ENCODE data around the gene F10. TPM values are rescaled to one million over a fixed set of nuclear protein-coding genes. Genes with fewer than 3 reads are reported as not detected.

F10 gene
- total RNA-seq, 1 experiment from 2014 or later = not detected

- intact Hi-C loops (cut with micrococcal nuclease) = no loop called here
- ChIA-PET POLR2A (ENCODE audit: unreplicated experiment) (no interaction called here), CTCF (no interaction called here)
- ATAC-seq = no peak
- TF ChIP-seq, protein P1, sequence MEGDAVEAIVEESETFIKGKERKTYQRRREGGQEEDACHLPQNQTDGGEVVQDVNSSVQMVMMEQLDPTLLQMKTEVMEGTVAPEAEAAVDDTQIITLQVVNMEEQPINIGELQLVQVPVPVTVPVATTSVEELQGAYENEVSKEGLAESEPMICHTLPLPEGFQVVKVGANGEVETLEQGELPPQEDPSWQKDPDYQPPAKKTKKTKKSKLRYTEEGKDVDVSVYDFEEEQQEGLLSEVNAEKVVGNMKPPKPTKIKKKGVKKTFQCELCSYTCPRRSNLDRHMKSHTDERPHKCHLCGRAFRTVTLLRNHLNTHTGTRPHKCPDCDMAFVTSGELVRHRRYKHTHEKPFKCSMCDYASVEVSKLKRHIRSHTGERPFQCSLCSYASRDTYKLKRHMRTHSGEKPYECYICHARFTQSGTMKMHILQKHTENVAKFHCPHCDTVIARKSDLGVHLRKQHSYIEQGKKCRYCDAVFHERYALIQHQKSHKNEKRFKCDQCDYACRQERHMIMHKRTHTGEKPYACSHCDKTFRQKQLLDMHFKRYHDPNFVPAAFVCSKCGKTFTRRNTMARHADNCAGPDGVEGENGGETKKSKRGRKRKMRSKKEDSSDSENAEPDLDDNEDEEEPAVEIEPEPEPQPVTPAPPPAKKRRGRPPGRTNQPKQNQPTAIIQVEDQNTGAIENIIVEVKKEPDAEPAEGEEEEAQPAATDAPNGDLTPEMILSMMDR (conservative IDR thresholded peaks at IDR 0.05; ENCODE audit: low read depth, low read length) = no peak
- TF ChIP-seq EZH2phosphoT487 (IDR thresholded peaks at IDR 0.05; ENCODE audit: borderline replicate concordance, low read length) (no peak), EZH2 (IDR thresholded peaks at IDR 0.05; ENCODE audit: low read length, unreplicated experiment) (no peak)
- Histone ChIP-seq H3K4me2 (ENCODE audit: low read length) (no peak overlapping the region), H3K9ac (ENCODE audit: low read length) (no peak overlapping the region), H3K4me1 (ENCODE audit: insufficient read depth, low read length) (no peaks in the 10 kb centered on the region), H3K27me3 (ENCODE audit: low read length) (no peaks in the 10 kb centered on the region), H3K4me3 (ENCODE audit: low read length) (no peak overlapping the region), H3K79me2 (ENCODE audit: low read length) (no peaks in the 10 kb centered on the region), H3K27ac (ENCODE audit: low read length) (no peak overlapping the region), H3K9me3 (ENCODE audit: low read length) (no peaks in the 10 kb centered on the region), H3K9me2 (replicated peaks; ENCODE audit: low read length) (no peaks in the 10 kb centered on the region), H3F3A (ENCODE audit: low read length, unreplicated experiment) (no peaks in the 10 kb centered on the region), H2AFZ (ENCODE audit: low read length) (no peak overlapping the region), H4K20me1 (ENCODE audit: low read length) (no peaks in the 10 kb centered on the region), H3K36me3 (ENCODE audit: low read depth, low read length) (no peaks in the 10 kb centered on the region)
- DNase-seq = no peak
- no TSS peak for BruUV-seq (replicated peaks)
Observed at GRCh38 chr13:113121928-113122471, 599 bp upstream of the F10 start.

GRCh38 chr13:113123226-113124201 is 915 bp downstream of the F10 start:
- no peak for DNase-seq
- no peaks in the 10 kb centered on the region for H3K4me1 ChIP-seq (ENCODE audit: insufficient read depth, low read length)
- no peaks in the 10 kb centered on the region for H3K79me2 ChIP-seq (ENCODE audit: low read length)
- TF ChIP-seq, protein P1 (conservative IDR thresholded peaks at IDR 0.05; ENCODE audit: low read depth, low read length) = peak; percentile 35
- no peak for TF ChIP-seq EZH2 (IDR thresholded peaks at IDR 0.05; ENCODE audit: low read length, unreplicated experiment)
- no peak overlapping the region for H2AFZ ChIP-seq (ENCODE audit: low read length)
- no peak overlapping the region for H3K9ac ChIP-seq (ENCODE audit: low read length)
- no peak for ATAC-seq
- H3K36me3 ChIP-seq (ENCODE audit: low read depth, low read length) = no peaks in the 10 kb centered on the region
- BruUV-seq (replicated peaks) = no TSS peak
- no peaks in the 10 kb centered on the region for H4K20me1 ChIP-seq (ENCODE audit: low read length)
- H3K9me2 ChIP-seq (replicated peaks; ENCODE audit: low read length) = no peaks in the 10 kb centered on the region
- H3K27me3 ChIP-seq (ENCODE audit: low read length) = no peaks in the 10 kb centered on the region
- ChIA-PET CTCF (no interaction called here), POLR2A (ENCODE audit: unreplicated experiment) (no interaction called here)
- no peaks in the 10 kb centered on the region for H3F3A ChIP-seq (ENCODE audit: low read length, unreplicated experiment)
- H3K4me2 ChIP-seq (ENCODE audit: low read length) = no peak overlapping the region
- H3K9me3 ChIP-seq (ENCODE audit: low read length) = no peaks in the 10 kb centered on the region
- intact Hi-C loops (cut with micrococcal nuclease) = no loop called here
- H3K4me3 ChIP-seq (ENCODE audit: low read length) = no peak overlapping the region
- no peak overlapping the region for H3K27ac ChIP-seq (ENCODE audit: low read length)

All from PC-3 (cell line).